Astrocyte (in vitro differentiated cells and primary cell): ENCODE data around the gene UGT1A7. TPM values are rescaled to one million over a fixed set of nuclear protein-coding genes. Genes with fewer than 3 reads are reported as not detected.

Source experiments
- DNase-seq: peaks from one replicate; pipeline ENCODE4 v3.0.0-alpha.2; 2010; ENCODE audit warnings: low read depth
- FAIRE-seq: peaks from 2 replicates; lab custom pipeline; 2011; peaks lifted over from hg19 to GRCh38; lab: Jason Lieb, UNC
- H2AFZ ChIP-seq: 2 replicates; pipeline ENCODE4 v1.6.0; 2012; ENCODE audit warnings: low read depth, low read length, inconsistent platforms
- H3K27ac ChIP-seq: 2 replicates; pipeline ENCODE4 v1.5.1; 2011; ENCODE audit warnings: low read depth, low read length, inconsistent platforms
- H3K27me3 ChIP-seq: 2 replicates; pipeline ENCODE4 v1.6.0; 2011; ENCODE audit warnings: low read length, inconsistent platforms; ENCODE audit not compliant: insufficient read depth
- H3K36me3 ChIP-seq: 2 replicates; pipeline ENCODE4 v1.5.1; 2011; ENCODE audit warnings: low read length, inconsistent platforms; ENCODE audit not compliant: insufficient read depth
- H3K4me1 ChIP-seq: 2 replicates; pipeline ENCODE4 v1.5.1; 2011; ENCODE audit warnings: low read length, inconsistent platforms; ENCODE audit not compliant: insufficient read depth
- H3K4me2 ChIP-seq: 2 replicates; pipeline ENCODE4 v1.6.0; 2012; ENCODE audit warnings: low read length, inconsistent platforms
- H3K4me3 ChIP-seq: 2 replicates; pipeline ENCODE4 v1.5.1; 2011; ENCODE audit warnings: low read depth, mild to moderate bottlenecking, low read length, inconsistent platforms; ENCODE audit not compliant: insufficient read depth
- H3K79me2 ChIP-seq: 2 replicates; pipeline ENCODE4 v1.6.0; 2012; ENCODE audit warnings: mild to moderate bottlenecking, low read length, inconsistent platforms; ENCODE audit not compliant: insufficient read depth
- H3K9ac ChIP-seq: 2 replicates; pipeline ENCODE4 v1.6.0; 2012; ENCODE audit warnings: mild to moderate bottlenecking, low read length, inconsistent platforms
- H3K9me3 ChIP-seq: 2 replicates; pipeline ENCODE4 v1.5.1; 2012; ENCODE audit warnings: low read depth, mild to moderate bottlenecking, low read length, inconsistent platforms; ENCODE audit not compliant: insufficient read depth
- H4K20me1 ChIP-seq: 2 replicates; pipeline ENCODE4 v1.6.0; 2012; ENCODE audit warnings: low read length, inconsistent platforms; ENCODE audit not compliant: insufficient read depth
- H3K27ac Mint-ChIP-seq: one replicate; pipeline ENCODE4 v1.8.0; 2021; ENCODE audit warnings: mild to moderate bottlenecking, mixed read lengths; ENCODE audit not compliant: unreplicated experiment
- H3K27me3 Mint-ChIP-seq: one replicate; pipeline ENCODE4 v1.8.0; 2021; ENCODE audit warnings: low read depth, mixed read lengths; ENCODE audit not compliant: unreplicated experiment
- H3K36me3 Mint-ChIP-seq: one replicate; pipeline ENCODE4 v1.8.0; 2021; ENCODE audit warnings: low read depth, mixed read lengths; ENCODE audit not compliant: unreplicated experiment
- H3K4me1 Mint-ChIP-seq: one replicate; pipeline ENCODE4 v1.8.0; 2021; ENCODE audit warnings: low read depth, mixed read lengths; ENCODE audit not compliant: unreplicated experiment
- H3K4me3 Mint-ChIP-seq: one replicate; pipeline ENCODE4 v1.8.0; 2021; ENCODE audit warnings: mild to moderate bottlenecking, moderate library complexity, mixed read lengths; ENCODE audit not compliant: unreplicated experiment
- H3K9me3 Mint-ChIP-seq: one replicate; pipeline ENCODE4 v1.8.0; 2021; ENCODE audit warnings: mild to moderate bottlenecking, mixed read lengths; ENCODE audit not compliant: unreplicated experiment
- CTCF ChIP-seq: IDR thresholded peaks from 2 replicates; pipeline ENCODE4 v1.5.1; 2011; ENCODE audit warnings: low read depth, mild to moderate bottlenecking, inconsistent platforms, low read length, moderate library complexity; ENCODE audit not compliant: insufficient read depth
- EZH2 ChIP-seq: IDR thresholded peaks from 2 replicates; pipeline ENCODE4 v1.6.1; 2012; ENCODE audit warnings: mild to moderate bottlenecking, low read length, inconsistent platforms; ENCODE audit not compliant: insufficient read depth
- total RNA-seq: library from RNA; stranded (reverse); gene quantifications from 2 replicates; pipeline ENCODE4 v1.2.1, GENCODE V29; 2021

Gene UGT1A7
- total RNA-seq, 1 donor from 2014 or later: not detected

GRCh38 chr2:233778030-233778429 is 96.3 kb downstream of the UGT1A7 start, which contains the start of gene MROH2A:
Gene MROH2A (plus strand): TSS chr2:233778330. CDS start chr2:233779359, 1,029 bp downstream.
- Histone ChIP-seq H3K9me3 (peaks cover 8% of the 10 kb centered on the region), H3K36me3 (no peaks in the 10 kb centered on the region), H3K79me2 (no peaks in the 10 kb centered on the region), H4K20me1 (no peaks in the 10 kb centered on the region), H2AFZ (no peak within 1 kb of the TSS), H3K4me3 (no peak within 1 kb of the TSS), H3K27ac (no peak within 1 kb of the TSS), H3K9ac (no peak within 1 kb of the TSS), H3K4me1 (no peaks in the 10 kb centered on the region), H3K27me3 (no peaks in the 10 kb centered on the region), H3K4me2 (no peak within 1 kb of the TSS)
- H3K9me3 Mint-ChIP-seq: peaks cover 22% of the 10 kb centered on the region
- H3K36me3 Mint-ChIP-seq: no peaks in the 10 kb centered on the region
- no peaks in the 10 kb centered on the region for H3K4me1 Mint-ChIP-seq
- DNase-seq (no peak), FAIRE-seq (no peak)
- TF ChIP-seq EZH2 (no peak), CTCF (no peak)
- peaks cover 6% of the 10 kb centered on the region for H3K27me3 Mint-ChIP-seq
- no peak within 1 kb of the TSS for H3K4me3 Mint-ChIP-seq
- H3K27ac Mint-ChIP-seq: no peak within 1 kb of the TSS

GRCh38 chr2:233779722-233780121 is 98.0 kb downstream of the UGT1A7 start:
- FAIRE-seq (no peak), DNase-seq (no peak)
- no peak overlapping the region for H3K27ac Mint-ChIP-seq
- H3K4me2 ChIP-seq: no peak overlapping the region
- H3K27me3 Mint-ChIP-seq: peaks cover 6% of the 10 kb centered on the region
- no peaks in the 10 kb centered on the region for H3K4me1 ChIP-seq
- H3K4me3 ChIP-seq: no peak overlapping the region
- H3K9me3 Mint-ChIP-seq: peaks cover 22% of the 10 kb centered on the region
- H3K9ac ChIP-seq: no peak overlapping the region
- no peaks in the 10 kb centered on the region for H3K4me1 Mint-ChIP-seq
- H3K36me3 Mint-ChIP-seq: no peaks in the 10 kb centered on the region
- no peaks in the 10 kb centered on the region for H4K20me1 ChIP-seq
- no peak for TF ChIP-seq EZH2
- no peak for TF ChIP-seq CTCF
- peaks cover 8% of the 10 kb centered on the region for H3K9me3 ChIP-seq
- no peaks in the 10 kb centered on the region for H3K36me3 ChIP-seq
- no peak overlapping the region for H3K27ac ChIP-seq
- no peaks in the 10 kb centered on the region for H3K27me3 ChIP-seq
- H3K79me2 ChIP-seq: no peaks in the 10 kb centered on the region
- H3K4me3 Mint-ChIP-seq: no peak overlapping the region
- no peak overlapping the region for H2AFZ ChIP-seq

GRCh38 chr2:233780771-233781170 is 99.1 kb downstream of the UGT1A7 start:
- H3K27ac ChIP-seq: no peak overlapping the region
- Mint-ChIP-seq H3K4me1 (no peaks in the 10 kb centered on the region), H3K27me3 (peaks cover 6% of the 10 kb centered on the region), H3K36me3 (no peaks in the 10 kb centered on the region), H3K9me3 (peaks cover 16% of the 10 kb centered on the region), H3K4me3 (no peak overlapping the region), H3K27ac (no peak overlapping the region)
- no peak for TF ChIP-seq CTCF
- TF ChIP-seq EZH2: no peak
- H3K36me3 ChIP-seq: no peaks in the 10 kb centered on the region
- H2AFZ ChIP-seq: no peak overlapping the region
- DNase-seq (no peak), FAIRE-seq (no peak)
- H3K4me1 ChIP-seq: no peaks in the 10 kb centered on the region
- no peak overlapping the region for H3K4me3 ChIP-seq
- H3K9ac ChIP-seq: no peak overlapping the region
- H3K9me3 ChIP-seq: peaks cover 4% of the 10 kb centered on the region
- H3K79me2 ChIP-seq: no peaks in the 10 kb centered on the region
- no peak overlapping the region for H3K4me2 ChIP-seq
- H3K27me3 ChIP-seq: no peaks in the 10 kb centered on the region
- H4K20me1 ChIP-seq: no peaks in the 10 kb centered on the region
